Fibroblast of mammary gland (primary cell): Measurements from ENCODE around the gene BTNL9.

ENCODE experiments used
- DNase-seq: peaks from one replicate; pipeline ENCODE4 v3.0.0-alpha.2; 2010; ENCODE audit warnings: low read depth
- H3K4me3 ChIP-seq: 2 replicates; pipeline ENCODE4 v1.5.1; 2011; ENCODE audit warnings: low read depth, mild to moderate bottlenecking, low read length, moderate library complexity; ENCODE audit not compliant: control insufficient read depth
- TF ChIP-seq, protein P1 (sequence below): conservative IDR thresholded peaks from 2 replicates; pipeline ENCODE4 v1.5.1; 2011; ENCODE audit warnings: low read depth, low read length, inconsistent platforms; ENCODE audit not compliant: control insufficient read depth, insufficient read depth

BTNL9 gene

GRCh38 chr5:181050016-181050415, 9.9 kb downstream of the BTNL9 start:
- DNase-seq = no peak
- no peak overlapping the region for H3K4me3 ChIP-seq
- TF ChIP-seq, protein P1, sequence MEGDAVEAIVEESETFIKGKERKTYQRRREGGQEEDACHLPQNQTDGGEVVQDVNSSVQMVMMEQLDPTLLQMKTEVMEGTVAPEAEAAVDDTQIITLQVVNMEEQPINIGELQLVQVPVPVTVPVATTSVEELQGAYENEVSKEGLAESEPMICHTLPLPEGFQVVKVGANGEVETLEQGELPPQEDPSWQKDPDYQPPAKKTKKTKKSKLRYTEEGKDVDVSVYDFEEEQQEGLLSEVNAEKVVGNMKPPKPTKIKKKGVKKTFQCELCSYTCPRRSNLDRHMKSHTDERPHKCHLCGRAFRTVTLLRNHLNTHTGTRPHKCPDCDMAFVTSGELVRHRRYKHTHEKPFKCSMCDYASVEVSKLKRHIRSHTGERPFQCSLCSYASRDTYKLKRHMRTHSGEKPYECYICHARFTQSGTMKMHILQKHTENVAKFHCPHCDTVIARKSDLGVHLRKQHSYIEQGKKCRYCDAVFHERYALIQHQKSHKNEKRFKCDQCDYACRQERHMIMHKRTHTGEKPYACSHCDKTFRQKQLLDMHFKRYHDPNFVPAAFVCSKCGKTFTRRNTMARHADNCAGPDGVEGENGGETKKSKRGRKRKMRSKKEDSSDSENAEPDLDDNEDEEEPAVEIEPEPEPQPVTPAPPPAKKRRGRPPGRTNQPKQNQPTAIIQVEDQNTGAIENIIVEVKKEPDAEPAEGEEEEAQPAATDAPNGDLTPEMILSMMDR = no peak

DNA sequence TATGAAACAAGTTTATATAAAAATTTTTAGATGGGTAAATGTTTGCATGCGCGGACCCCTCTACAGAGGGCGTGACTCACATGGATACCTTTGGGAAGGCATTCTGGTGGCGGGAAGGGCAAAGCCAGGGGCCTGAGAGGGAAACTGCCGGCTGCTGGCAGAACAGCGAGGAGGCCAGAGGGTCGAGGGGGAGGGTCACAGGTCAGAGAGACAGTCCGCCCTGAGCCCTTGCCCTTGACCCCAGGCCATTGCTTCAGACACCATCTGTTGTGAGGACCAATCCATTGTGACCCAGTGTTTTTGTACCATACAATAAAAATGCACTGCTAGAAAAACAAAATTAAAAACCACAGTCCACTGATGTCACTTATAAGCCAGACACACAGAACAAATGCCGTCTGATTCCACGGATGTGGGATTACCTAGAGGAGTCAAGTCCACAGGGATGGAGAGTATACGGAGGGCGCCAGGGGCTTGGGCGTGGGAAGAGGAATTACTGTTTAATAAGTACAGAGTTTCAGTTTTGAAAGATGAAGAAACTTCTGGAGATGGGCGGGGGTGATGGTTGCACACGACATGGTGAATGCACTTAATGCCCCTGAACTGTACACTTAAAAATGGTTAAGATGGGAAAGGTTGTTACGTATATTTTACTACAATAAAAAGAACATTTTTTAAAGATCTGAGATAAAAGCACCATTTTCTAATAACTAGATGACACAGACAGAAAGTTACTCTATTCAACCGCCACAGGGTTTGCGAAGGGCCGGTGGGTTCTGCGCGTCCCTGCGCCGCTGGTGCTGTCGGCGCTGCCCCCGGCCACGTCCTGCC, 12.0 kb downstream of the BTNL9 start:
- H3K4me3 ChIP-seq = no peak overlapping the region
- TF ChIP-seq, protein P1 = no peak

GRCh38 chr5:181052672-181053487, 12.8 kb downstream of the BTNL9 start:
- no peak for DNase-seq
- TF ChIP-seq, protein P1 = no peak
- H3K4me3 ChIP-seq = peak overlapping the region; percentile 10

More for the DNA sequence above, 12.0 kb downstream of the BTNL9 start:
- no peak for DNase-seq

- TF ChIP-seq, protein P1 = no peak
- H3K4me3 ChIP-seq = peak overlapping the region; percentile 10
- no peak for DNase-seq
These were observed 13.5 kb downstream of the BTNL9 start for GRCh38 chr5:181053488-181054121.

- TF ChIP-seq, protein P1 = no peak
- no peak overlapping the region for H3K4me3 ChIP-seq
- DNase-seq = no peak
These were observed 14.1 kb downstream of the BTNL9 start for GRCh38 chr5:181054138-181054537.

DNA sequence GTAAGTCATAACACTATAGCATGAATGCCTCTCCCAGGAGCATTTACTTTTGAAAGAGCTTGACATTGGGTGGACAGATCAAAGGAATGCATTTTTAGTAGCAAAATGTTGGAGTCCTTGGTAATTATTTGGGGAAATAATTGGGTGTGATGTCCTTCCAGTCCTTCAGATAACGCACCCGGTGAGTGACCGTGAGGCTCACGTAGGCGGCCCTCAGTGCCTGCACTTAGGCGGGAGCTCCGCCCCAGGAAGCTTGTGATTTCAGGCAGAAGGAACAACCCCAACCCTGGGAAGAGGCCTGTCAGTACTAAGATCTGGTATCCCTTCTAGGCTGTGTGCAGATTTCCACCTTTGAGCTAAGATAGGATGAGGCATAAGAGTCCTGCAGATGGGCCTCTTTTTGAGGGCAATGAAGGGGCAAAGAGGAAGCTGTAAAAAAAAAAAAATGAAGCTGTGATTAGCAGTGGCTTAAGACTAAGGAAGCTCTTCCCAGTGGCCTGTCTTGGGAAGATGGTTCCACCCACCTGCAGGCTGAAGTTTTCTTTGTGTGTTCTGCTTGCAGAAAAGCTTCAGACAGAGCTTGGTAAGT, 14.9 kb downstream of the BTNL9 start:
- DNase-seq = no peak
- TF ChIP-seq, protein P1 = no peak
- H3K4me3 ChIP-seq = no peak overlapping the region
